GM21381 (cell line): Measurements from ENCODE around the gene SLC13A5.
"Not testable (repeated sequence)": the region's sequence is repeated elsewhere in the genome, so short reads cannot be mapped to it uniquely, and the experiment has no call there.

Source experiments
- ATAC-seq: cut with Tn5 transposase; IDR thresholded peaks from one replicate; pipeline ENCODE4 v1.9.1; 2021; ENCODE audit warnings: mild to moderate bottlenecking, moderate library complexity; ENCODE audit not compliant: unreplicated experiment

SLC13A5 gene

GRCh38 chr17:6713130-6713917 is at the start of gene SLC13A5:
SLC13A5 (minus strand) TSS chr17:6713369; CDS start chr17:6713333, 36 bp downstream.
- no peak for ATAC-seq

DNA sequence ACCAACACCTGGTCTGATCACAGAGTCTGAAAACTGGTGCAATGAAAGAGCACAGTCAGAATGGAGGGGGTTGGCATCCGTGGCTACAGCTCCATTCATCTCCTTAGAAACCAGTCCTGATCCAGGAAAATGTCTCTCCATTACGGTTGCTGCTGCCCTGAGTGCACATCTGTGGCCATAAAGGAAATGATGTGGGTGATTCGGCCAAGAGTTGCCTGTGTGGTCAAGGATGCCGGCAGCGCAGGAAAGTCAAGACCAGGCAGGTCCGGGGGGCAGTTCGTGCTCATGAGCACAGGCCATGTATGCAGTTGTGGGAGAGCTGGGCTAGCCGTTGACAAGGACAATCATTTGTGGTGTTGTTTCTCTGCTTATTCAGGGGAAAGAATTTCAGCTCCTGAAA is 48.6 kb upstream of the SLC13A5 start:
- ATAC-seq = no peak

DNA sequence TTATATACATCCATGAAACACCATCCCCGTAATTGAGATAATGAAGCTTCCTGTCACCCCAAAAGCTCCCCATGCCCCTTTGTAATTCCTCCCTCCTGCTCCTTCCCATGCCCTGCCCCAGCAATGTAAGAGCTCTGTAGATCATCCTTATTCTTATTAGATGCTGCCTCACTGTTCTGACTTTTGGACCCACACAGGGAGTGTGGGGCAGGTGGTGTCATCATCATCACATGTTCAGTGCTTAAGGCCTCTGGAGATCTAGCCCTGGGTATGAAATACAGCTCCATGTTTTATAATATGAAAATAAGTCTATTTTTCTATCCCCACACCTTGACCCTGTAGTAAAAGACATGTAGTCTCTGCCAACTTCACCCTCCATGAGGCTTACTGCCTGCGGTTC is 44.6 kb upstream of the SLC13A5 start:
- no peak for ATAC-seq

GRCh38 chr17:6756425-6757031 is 43.4 kb upstream of the SLC13A5 start:
- no peak for ATAC-seq

GRCh38 chr17:6755731-6756184 is 42.6 kb upstream of the SLC13A5 start, which contains the start of gene XAF1:
XAF1 (plus strand) TSS chr17:6756046; CDS start chr17:6756079, 33 bp downstream.
- peak; percentile 53 for ATAC-seq

- ATAC-seq = no peak
Measured at GRCh38 chr17:6755281-6755680, 42.1 kb upstream of the SLC13A5 start.

GRCh38 chr17:6753546-6753945 is 40.4 kb upstream of the SLC13A5 start:
- ATAC-seq = no peak

- no peak for ATAC-seq
Measured at GRCh38 chr17:6753006-6753445, 39.9 kb upstream of the SLC13A5 start.

- ATAC-seq = no peak
Measured at GRCh38 chr17:6752068-6752909, 39.1 kb upstream of the SLC13A5 start.

DNA sequence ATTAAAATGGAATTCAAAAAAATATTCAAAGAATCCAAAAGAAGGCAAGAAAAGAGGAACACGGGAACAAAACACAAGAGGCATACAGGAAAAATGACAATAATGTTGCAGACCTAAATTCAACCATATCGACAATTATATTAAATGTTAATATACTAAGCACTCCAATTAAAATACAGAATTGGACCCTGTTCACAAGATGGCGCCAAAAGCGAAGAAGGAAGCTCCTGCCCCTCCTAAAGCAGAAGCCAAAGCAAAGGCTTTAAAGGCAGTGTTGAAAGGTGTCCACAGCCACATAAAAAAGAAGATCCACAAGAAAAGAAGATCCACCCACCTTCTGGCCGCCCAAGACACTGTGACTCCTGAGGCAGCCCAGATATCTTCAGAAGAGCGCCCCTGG is 36.4 kb upstream of the SLC13A5 start:
- no peak for ATAC-seq

DNA sequence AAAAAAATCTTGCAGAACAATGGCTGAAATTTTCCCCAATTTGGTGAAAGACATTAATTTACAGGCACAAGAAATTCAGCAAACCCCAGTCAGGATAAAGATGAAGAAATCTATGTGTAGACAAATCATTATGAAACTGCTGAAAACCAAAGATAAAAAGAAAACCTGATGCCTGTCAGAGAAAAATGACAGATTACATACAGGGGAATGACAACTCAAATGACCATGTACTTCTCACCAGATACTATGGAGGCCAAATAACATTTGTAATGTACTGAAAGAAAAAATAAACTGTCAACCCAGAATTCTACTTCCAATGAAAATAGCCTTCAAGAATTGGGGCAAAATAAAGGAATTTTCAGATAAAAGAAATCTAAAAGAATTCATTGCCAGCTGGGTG is 35.4 kb upstream of the SLC13A5 start:
- no peak for ATAC-seq

GRCh38 chr17:6746665-6747064 is 33.5 kb upstream of the SLC13A5 start:
- not testable (repeated sequence) for ATAC-seq

- no peak for ATAC-seq
Measured at GRCh38 chr17:6729531-6729930, 16.4 kb upstream of the SLC13A5 start.

DNA sequence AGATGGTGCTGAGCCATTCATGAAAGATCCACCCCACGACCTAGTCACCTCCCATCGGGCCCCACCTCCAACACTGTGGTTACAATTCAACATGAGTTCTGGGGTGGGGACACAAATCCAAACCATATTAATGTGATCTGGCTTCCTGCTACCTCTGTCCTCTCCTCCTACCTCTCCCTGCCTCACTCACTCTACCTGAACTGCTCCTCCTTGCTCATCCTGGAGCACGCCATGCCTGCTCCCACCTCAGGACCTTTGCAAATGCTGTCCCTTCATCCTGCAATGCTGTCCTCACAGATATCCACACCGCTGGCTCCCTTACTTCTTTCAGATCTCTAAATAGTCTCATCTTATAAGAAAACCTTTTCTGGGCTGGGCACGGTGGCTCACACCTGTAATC is 10.8 kb upstream of the SLC13A5 start:
- no peak for ATAC-seq

DNA sequence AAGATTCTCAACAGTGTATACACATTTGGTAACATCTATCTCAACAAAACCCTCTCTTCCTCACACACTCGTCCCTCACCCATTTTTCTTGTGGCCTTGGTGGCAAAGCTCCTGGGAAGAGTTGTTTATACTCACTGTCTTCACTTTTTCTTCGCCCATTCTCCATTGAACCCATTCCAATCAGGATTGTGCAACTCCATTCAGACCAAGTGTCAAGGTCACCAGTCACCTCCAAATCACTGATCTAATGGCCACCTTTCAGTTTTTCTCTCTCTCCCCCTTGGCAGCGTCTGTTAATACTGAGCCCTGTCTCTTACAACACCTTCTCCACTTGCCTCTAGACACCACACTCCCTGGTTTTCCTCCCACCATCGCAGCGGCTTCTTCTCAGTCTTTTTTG is 8.6 kb upstream of the SLC13A5 start:
- no peak for ATAC-seq

DNA sequence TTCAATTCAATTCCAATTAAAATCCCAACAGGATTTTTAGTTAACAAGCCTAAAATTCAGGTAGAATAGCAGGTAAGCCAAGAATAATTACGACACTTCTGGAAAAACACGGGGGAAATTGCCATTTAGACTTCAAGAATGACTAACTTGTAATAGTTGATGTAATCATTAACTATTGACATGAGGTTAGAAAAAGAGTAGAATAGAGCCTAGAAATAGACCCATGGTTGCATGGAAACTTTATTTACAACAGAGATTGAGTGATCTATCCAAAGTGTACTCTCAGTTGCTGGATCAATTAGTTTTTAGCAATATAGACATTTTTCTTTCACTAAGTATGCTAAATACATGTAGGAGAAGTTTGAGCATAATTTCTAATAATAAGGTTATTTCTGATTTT is 3.6 kb upstream of the SLC13A5 start:
- no peak for ATAC-seq

- no peak for ATAC-seq
Measured at GRCh38 chr17:6714315-6714874, 1.2 kb upstream of the SLC13A5 start.

GRCh38 chr17:6713918-6714271 is 726 bp upstream of the SLC13A5 start:
- no peak for ATAC-seq

DNA sequence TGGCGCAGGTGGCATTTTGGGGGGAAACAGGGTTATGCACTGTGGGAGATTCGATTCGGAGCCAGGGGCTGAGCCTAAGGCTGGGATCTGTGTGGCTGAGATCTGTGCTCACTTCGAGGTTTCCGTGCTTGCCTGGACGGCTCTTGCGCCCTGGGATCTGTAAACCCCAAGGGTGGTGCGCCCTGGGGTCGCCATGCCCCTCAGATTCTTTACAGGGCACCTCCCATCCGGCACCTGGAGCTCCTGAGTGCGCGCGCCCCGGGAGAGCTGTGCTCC is 377 bp downstream of the SLC13A5 start:
- ATAC-seq = no peak

DNA sequence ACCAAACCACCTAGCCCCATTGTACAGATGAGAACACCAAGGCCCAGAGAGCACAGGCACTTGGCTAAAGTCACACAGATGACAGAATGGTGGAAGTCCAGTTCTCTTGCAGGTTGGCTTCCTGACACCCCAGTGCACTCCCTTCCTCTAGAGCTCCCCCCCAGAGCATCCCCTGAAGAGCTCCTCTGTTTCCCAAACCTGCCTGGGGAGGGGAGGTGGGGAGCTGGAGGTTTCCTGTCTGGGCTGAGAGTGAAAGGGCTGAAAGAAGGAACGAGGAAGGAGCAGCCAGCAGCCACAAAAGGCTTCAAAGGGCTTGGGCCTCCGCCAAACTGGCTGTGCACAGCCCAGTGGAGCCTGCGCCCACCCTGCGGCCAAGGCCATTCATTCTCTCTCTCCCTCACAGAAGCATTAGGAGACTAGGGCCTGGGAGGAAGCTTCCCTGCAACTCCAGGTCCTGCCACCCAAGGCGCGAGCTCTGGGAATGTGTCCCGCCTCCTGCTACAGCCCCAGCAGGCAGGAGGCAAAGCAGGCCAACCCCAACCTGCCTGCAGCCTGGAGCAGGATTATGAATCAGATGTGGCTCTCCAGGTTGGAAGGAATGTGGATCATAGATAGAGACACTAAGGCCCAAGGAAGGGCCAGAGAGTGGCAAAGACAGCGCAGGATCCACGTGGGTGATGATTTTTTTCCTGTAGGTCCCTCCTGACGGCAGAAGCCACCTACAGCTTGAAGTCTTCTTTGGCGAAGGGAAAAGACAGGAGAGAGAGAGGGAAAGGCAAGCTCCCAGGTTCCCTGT is 913 bp downstream of the SLC13A5 start:
- no peak for ATAC-seq

GRCh38 chr17:6711681-6712057 is 1.5 kb downstream of the SLC13A5 start:
- ATAC-seq = no peak
